DMS 273 (cell line): ENCODE measurements around the gene INPP4B.

ENCODE experiments used
- DNase-seq: peaks from one replicate; lab custom pipeline; 2025; ENCODE audit not compliant: unreplicated experiment; lab: John Stamatoyannopoulos, UW

Gene INPP4B

GRCh38 chr4:142314247-142314646 is 531.9 kb downstream of the INPP4B start:
- no peak for DNase-seq

- DNase-seq, result no peak
These were observed 533.7 kb downstream of the INPP4B start for GRCh38 chr4:142312391-142312790.

- DNase-seq, result no peak
These were observed 534.2 kb downstream of the INPP4B start for GRCh38 chr4:142311916-142312315.

- no peak for DNase-seq
These were observed 536.3 kb downstream of the INPP4B start for GRCh38 chr4:142309772-142310171.

GRCh38 chr4:142307857-142308256 is 538.2 kb downstream of the INPP4B start:
- no peak for DNase-seq

GRCh38 chr4:142297313-142297712 is 548.8 kb downstream of the INPP4B start:
- no peak for DNase-seq

- no peak for DNase-seq
These were observed 552.6 kb downstream of the INPP4B start for GRCh38 chr4:142293536-142293935.

- no peak for DNase-seq
These were observed 553.9 kb downstream of the INPP4B start for GRCh38 chr4:142292231-142292630.

GRCh38 chr4:142291299-142292050 is 554.6 kb downstream of the INPP4B start:
- no peak for DNase-seq

- DNase-seq, result no peak
These were observed 558.7 kb downstream of the INPP4B start for GRCh38 chr4:142287371-142287770.

- no peak for DNase-seq
These were observed 560.9 kb downstream of the INPP4B start for GRCh38 chr4:142285222-142285583.

- DNase-seq, result no peak
These were observed 561.5 kb downstream of the INPP4B start for GRCh38 chr4:142284402-142285221.

GRCh38 chr4:142282870-142283431 is 563.1 kb downstream of the INPP4B start:
- peak; percentile 10 for DNase-seq

- DNase-seq, result no peak
These were observed 564.1 kb downstream of the INPP4B start for GRCh38 chr4:142281999-142282398.

- no peak for DNase-seq
These were observed 567.4 kb downstream of the INPP4B start for GRCh38 chr4:142278663-142279062.

- DNase-seq, result no peak
These were observed 567.9 kb downstream of the INPP4B start for GRCh38 chr4:142278171-142278570.

GRCh38 chr4:142274137-142274536 is 572.0 kb downstream of the INPP4B start:
- DNase-seq, result no peak

GRCh38 chr4:142272452-142272851 is 573.6 kb downstream of the INPP4B start:
- DNase-seq, result no peak

- no peak for DNase-seq
These were observed 574.3 kb downstream of the INPP4B start for GRCh38 chr4:142271832-142272231.

- no peak for DNase-seq
These were observed 579.0 kb downstream of the INPP4B start for GRCh38 chr4:142267101-142267500.

GRCh38 chr4:142265946-142266345 is 580.2 kb downstream of the INPP4B start:
- DNase-seq, result no peak

- no peak for DNase-seq
These were observed 580.6 kb downstream of the INPP4B start for GRCh38 chr4:142265536-142265935.
